ENCODE data around the gene CCDC97.

- TF ChIP-seq CTCF (IDR thresholded peaks at IDR 0.05; ENCODE audit: poor library complexity, severe bottlenecking) (no peak), REST (IDR thresholded peaks at IDR 0.05; ENCODE audit: borderline replicate concordance) (no peak), EP300 (conservative IDR thresholded peaks at IDR 0.05; ENCODE audit: poor library complexity, severe bottlenecking) (no peak), RAD21 (conservative IDR thresholded peaks at IDR 0.05) (no peak)
These were observed 40.4 kb upstream of the CCDC97 start for GRCh38 chr19:41269571-41269970.

Measured in neural cell (in vitro differentiated cells).